Measurements from ENCODE around the gene ATP8A2.

DNA sequence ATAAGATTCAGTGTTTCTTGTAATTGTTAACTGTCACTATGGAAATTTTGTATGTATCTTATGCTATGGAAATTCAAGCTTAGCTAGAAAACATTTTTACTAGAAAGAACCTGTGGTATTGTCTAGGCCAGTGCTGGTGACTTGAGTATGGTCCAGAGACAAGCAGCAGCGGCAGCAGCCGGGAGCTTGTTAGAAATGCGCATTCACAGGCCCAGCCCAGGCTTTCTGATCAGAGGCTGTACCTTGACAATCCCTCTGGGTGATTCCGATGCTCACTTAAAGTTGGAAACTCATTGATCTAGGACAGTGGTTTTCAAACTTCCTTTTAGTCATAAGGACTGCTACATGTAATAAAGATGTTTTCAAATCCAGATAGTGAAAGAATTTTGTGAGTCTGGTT, 392.6 kb downstream of the ATP8A2 start:
- no peak for TF ChIP-seq CTCF (IDR thresholded peaks at IDR 0.05)
- TF ChIP-seq POLR2AphosphoS5 (IDR thresholded peaks at IDR 0.05; ENCODE audit: low read depth, low read length): no peak

All from Panc1 (cell line).